Erythroblast (primary cell): ENCODE measurements around the gene TCF7L2.

Experiments
- GATA1 ChIP-seq: IDR thresholded peaks from 2 replicates; pipeline ENCODE4 v1.6.1; 2011; ENCODE audit warnings: low read depth, mild to moderate bottlenecking, control low read depth, low read length, moderate library complexity
- POLR2A ChIP-seq: IDR thresholded peaks from 2 replicates; pipeline ENCODE4 v1.6.1; 2011; ENCODE audit warnings: mild to moderate bottlenecking, low read length

DNA sequence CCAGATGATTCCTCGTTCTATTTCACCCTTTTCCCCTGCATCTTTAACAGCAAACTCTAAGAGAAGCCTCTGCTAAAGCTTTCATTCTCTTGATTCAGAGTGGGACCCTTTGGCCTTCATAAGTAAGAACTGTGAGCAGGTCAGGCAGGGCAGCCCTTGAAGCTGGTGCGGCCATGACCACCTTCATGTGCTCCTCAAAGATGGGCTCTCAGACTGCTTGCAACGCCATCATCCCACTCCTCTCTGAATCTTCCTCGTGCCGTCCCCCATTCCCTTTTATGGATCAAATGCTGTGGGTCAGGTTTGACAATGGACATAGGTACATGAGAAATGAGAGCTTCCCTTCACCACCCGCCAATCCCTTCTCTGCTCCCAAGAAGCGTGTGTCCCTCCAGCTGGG is 207.4 kb downstream of the TCF7L2 start:
- TF ChIP-seq POLR2A, result no peak
- TF ChIP-seq GATA1, result no peak
